ENCODE measurements around the gene CBX2. TPM values are rescaled to one million over a fixed set of nuclear protein-coding genes. Genes with fewer than 3 reads are reported as not detected.
A peak's percentile ranks its signal among the peaks of the same experiment; 100 is the strongest.

CBX2 gene
- total and polyA plus RNA-seq, 8 donors: 2.6 to 33.8 (median 24.7) TPM

- intact Hi-C loops (cut with DNase I): no loop called here
- no peak for TF ChIP-seq CTCF (IDR thresholded peaks at IDR 0.05)
- H3K36me3 ChIP-seq: no peaks in the 10 kb centered on the region
- H3K4me1 ChIP-seq: peaks cover 32 to 52% of the 10 kb centered on the region in 2 donors
- H3K27me3 ChIP-seq: peaks cover 53 to 92% of the 10 kb centered on the region in 2 donors
- no peak overlapping the region for H3K27ac ChIP-seq
- DNase-seq (peak in 3 of 4 donors; percentile 71 to 88 (median 72)), ATAC-seq (peak; percentile 75)
- H3K4me3 ChIP-seq: peak overlapping the region; percentile 10 to 17
- H3K9me3 ChIP-seq: no peaks in the 10 kb centered on the region
These were observed 37.3 kb downstream of the CBX2 start for GRCh38 chr17:79814974-79815835.

GRCh38 chr17:79815836-79816461 is 38.0 kb downstream of the CBX2 start:
- ATAC-seq (no peak), DNase-seq (no peak)
- H3K9me3 ChIP-seq: no peaks in the 10 kb centered on the region
- H3K4me3 ChIP-seq: no peak overlapping the region
- H3K36me3 ChIP-seq: no peaks in the 10 kb centered on the region
- intact Hi-C loops (cut with DNase I): no loop called here
- H3K27ac ChIP-seq: no peak overlapping the region
- H3K27me3 ChIP-seq: peaks cover 50 to 85% of the 10 kb centered on the region in 2 donors
- H3K4me1 ChIP-seq: peaks cover 31 to 47% of the 10 kb centered on the region in 2 donors
- TF ChIP-seq CTCF (IDR thresholded peaks at IDR 0.05): no peak

GRCh38 chr17:79818026-79818758 is 40.2 kb downstream of the CBX2 start:
- ATAC-seq: no peak
- intact Hi-C loops (cut with DNase I): no loop called here
- H3K4me3 ChIP-seq: no peak overlapping the region
- H3K9me3 ChIP-seq: no peaks in the 10 kb centered on the region
- H3K27me3 ChIP-seq: peaks cover 29 to 62% of the 10 kb centered on the region in 2 donors
- H3K36me3 ChIP-seq: no peaks in the 10 kb centered on the region
- H3K4me1 ChIP-seq: peaks cover 12 to 26% of the 10 kb centered on the region in 2 donors
- no peak overlapping the region for H3K27ac ChIP-seq
- TF ChIP-seq CTCF (IDR thresholded peaks at IDR 0.05): no peak
- DNase-seq: no peak

- Histone ChIP-seq H3K36me3 (no peaks in the 10 kb centered on the region), H3K9me3 (no peaks in the 10 kb centered on the region), H3K4me3 (no peak overlapping the region), H3K27me3 (peaks cover 25 to 53% of the 10 kb centered on the region in 2 donors), H3K4me1 (peaks cover 12 to 17% of the 10 kb centered on the region in 2 donors), H3K27ac (no peak overlapping the region)
- intact Hi-C loops (cut with DNase I): no loop called here
- DNase-seq (no peak), ATAC-seq (no peak)
- TF ChIP-seq CTCF (IDR thresholded peaks at IDR 0.05): no peak
These were observed 41.1 kb downstream of the CBX2 start for GRCh38 chr17:79819085-79819484.

Data from left lung (tissue), 10 donors.